ENCODE results near the gene ZMYND15.

GRCh38 chr17:4789951-4790704 lies 50.5 kb downstream of the ZMYND15 start:
- no peak for TF ChIP-seq MAX (IDR thresholded peaks at IDR 0.05; ENCODE audit: insufficient read depth, insufficient read length)
- peak; percentile 77 to 82 for TF ChIP-seq CTCF (IDR thresholded peaks at IDR 0.05; ENCODE audit: extremely low read depth in 1 of 2, insufficient read depth in 1 of 2, low read depth in 1 of 2, low read length in 2 of 2)
- TF ChIP-seq MYC (IDR thresholded peaks at IDR 0.05; ENCODE audit: low read depth, low read length): peak; percentile 49
- peak; percentile 88 for TF ChIP-seq POLR2A (IDR thresholded peaks at IDR 0.05; ENCODE audit: low read depth, low read length)
- TF ChIP-seq EZH2 (IDR thresholded peaks at IDR 0.05; ENCODE audit: borderline replicate concordance, low read depth, low read length, severe bottlenecking): no peak
